GM18526 (cell line): ENCODE data around the gene SPG11.

Source experiments
- POLR2A ChIP-seq: IDR thresholded peaks from 3 replicates; pipeline ENCODE4 v1.6.1; 2011; ENCODE audit not compliant: insufficient read length; ENCODE audit errors: extremely low read depth

SPG11 gene

GRCh38 chr15:44663410-44664308 is at the start of gene SPG11:
TSS of gene SPG11 (minus strand) at chr15:44663662. CDS start at chr15:44663647, 15 bp downstream.
- TF ChIP-seq POLR2A = peak; percentile 97

GRCh38 chr15:44712346-44713005 is 49.0 kb upstream of the SPG11 start:
- TF ChIP-seq POLR2A = peak; percentile 35

DNA sequence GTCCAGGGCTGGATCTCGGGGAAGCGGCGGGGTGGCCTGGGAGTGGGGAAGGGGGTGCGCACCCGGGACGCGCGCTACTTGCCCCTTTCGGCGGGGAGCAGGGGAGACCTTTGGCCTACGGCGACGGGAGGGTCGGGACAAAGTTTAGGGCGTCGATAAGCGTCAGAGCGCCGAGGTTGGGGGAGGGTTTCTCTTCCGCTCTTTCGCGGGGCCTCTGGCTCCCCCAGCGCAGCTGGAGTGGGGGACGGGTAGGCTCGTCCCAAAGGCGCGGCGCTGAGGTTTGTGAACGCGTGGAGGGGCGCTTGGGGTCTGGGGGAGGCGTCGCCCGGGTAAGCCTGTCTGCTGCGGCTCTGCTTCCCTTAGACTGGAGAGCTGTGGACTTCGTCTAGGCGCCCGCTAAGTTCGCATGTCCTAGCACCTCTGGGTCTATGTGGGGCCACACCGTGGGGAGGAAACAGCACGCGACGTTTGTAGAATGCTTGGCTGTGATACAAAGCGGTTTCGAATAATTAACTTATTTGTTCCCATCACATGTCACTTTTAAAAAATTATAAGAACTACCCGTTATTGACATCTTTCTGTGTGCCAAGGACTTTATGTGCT is 48.4 kb upstream of the SPG11 start:
- no peak for TF ChIP-seq POLR2A

- TF ChIP-seq POLR2A = peak; percentile 100
These were observed 47.8 kb upstream of the SPG11 start, which contains the start of the genes B2M and PATL2 for GRCh38 chr15:44711096-44711742. TSS of gene B2M (plus strand) at chr15:44711517. CDS start at chr15:44711547, 30 bp downstream. TSS of gene PATL2 (minus strand) at chr15:44711323. CDS start at chr15:44676490, 34,833 bp downstream.

DNA sequence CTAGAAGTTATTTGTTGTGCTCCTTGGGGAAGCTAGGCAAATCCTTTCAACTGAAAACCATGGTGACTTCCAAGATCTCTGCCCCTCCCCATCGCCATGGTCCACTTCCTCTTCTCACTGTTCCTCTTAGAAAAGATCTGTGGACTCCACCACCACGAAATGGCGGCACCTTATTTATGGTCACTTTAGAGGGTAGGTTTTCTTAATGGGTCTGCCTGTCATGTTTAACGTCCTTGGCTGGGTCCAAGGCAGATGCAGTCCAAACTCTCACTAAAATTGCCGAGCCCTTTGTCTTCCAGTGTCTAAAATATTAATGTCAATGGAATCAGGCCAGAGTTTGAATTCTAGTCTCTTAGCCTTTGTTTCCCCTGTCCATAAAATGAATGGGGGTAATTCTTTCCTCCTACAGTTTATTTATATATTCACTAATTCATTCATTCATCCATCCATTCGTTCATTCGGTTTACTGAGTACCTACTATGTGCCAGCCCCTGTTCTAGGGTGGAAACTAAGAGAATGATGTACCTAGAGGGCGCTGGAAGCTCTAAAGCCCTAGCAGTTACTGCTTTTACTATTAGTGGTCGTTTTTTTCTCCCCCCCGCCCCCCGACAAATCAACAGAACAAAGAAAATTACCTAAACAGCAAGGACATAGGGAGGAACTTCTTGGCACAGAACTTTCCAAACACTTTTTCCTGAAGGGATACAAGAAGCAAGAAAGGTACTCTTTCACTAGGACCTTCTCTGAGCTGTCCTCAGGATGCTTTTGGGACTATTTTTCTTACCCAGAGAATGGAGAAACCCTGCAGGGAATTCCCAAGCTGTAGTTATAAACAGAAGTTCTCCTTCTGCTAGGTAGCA is 47.0 kb upstream of the SPG11 start:
- peak; percentile 34 for TF ChIP-seq POLR2A

DNA sequence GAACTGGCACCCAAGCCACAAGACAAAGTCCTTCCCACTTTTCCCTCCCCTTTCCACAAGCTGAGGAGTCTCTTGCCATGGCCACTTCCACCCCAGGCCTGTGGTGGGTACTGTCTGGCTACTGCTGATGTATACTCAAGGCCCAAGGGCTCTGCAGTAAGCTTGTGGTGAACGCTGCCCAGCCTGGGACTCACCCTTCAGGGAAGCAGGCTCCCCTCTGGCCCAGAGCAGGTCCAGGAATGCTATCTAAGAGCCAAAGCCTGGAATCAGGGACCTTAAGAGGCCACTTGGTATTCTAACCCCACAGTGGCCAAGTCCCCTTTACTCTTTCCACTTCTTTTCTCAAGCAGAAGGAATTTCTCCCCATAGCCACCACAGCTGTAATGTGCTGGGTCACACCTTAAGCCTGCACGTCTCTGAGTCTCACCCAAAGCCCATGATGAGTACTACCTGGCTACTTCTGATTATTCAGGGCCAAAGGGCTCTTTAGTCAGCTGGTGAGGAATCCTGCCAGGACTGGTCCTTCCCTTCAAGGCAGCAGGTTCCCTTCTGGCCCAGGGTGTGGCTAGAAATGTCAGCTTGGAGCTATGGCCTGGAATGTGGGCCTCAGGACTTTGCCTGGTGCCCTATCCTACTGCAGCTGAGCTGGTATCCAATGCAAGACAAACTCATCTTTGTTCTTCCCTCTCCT is 43.6 kb upstream of the SPG11 start:
- no peak for TF ChIP-seq POLR2A

- no peak for TF ChIP-seq POLR2A
These were observed 42.9 kb upstream of the SPG11 start for GRCh38 chr15:44706401-44706800.

DNA sequence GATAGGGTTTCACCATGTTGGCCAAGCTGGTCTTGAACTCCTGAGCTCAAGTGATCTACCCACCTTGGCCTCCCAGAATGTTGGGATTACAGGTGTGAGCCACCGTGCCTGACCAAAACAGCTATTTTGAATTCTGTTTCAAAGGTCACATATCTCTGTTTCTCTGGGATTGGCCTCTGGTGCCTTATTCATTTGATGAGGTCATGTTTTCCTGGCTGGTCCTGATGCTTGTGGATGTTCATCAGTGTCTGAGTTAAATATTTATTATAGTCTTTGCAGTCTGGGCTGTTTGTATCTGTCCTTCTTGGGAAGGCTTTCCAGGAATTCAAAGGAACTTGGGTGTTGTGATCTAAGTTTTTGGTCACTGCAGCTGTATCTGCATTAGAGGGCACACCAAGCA is 42.5 kb upstream of the SPG11 start:
- no peak for TF ChIP-seq POLR2A

DNA sequence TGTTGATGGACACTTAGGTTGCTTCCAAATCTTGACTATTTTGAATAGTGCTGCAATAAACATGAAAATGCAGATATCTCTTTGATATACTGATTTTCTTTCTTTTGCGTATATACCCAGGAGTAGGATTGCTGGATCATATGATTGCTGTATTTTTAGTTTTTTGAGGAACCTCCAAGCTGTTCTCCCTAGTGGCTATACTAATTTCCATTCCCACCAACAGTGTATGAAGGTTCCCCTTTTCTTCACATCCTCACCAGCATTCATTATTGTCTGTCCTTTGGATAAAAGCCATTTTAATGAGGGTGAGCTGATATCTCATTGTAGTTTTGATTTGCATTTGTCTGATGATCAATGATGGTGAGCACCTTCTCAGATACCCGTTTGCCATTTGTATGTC is 35.2 kb upstream of the SPG11 start:
- TF ChIP-seq POLR2A = no peak

DNA sequence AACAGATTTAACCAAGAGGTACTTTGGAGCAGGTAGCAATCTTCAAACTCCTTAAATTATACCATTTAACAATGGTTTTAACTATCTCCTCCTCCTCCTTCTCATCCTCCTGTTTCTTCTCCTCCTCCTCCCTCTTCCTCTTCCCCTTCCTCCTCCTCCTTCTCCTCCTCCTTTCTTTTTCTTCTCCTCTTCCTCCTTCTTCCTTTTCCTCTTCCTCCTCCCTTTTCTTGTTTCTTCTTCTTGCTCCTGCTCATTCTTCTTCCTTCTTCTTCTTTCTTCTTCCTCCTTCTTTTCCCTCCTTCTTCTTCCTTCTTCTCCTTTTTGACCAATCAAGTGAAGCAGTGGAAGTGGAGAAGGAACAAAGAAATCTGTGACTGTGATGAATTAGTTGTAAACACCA is 33.6 kb upstream of the SPG11 start:
- TF ChIP-seq POLR2A = no peak

DNA sequence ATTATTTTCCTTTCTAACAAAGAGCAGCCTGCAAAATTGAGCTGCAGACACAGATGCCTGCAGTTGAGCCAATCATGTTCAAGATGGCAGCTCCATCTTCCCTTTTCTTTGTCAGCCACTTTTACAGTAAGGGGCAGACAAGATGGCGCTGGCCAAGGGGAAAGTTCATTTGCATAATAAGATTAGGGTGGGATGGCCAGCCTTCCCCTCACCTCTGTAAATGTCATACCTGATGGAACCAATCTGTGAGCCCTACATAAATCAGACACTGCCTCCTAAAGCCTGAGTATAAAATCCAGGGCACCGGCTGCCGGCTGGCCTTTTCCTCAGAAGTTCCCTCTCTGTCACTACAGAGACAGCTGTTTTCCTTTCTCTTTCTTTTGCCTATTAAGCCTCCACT is 31.8 kb upstream of the SPG11 start:
- no peak for TF ChIP-seq POLR2A

- no peak for TF ChIP-seq POLR2A
These were observed 31.0 kb upstream of the SPG11 start for GRCh38 chr15:44694416-44694815.

DNA sequence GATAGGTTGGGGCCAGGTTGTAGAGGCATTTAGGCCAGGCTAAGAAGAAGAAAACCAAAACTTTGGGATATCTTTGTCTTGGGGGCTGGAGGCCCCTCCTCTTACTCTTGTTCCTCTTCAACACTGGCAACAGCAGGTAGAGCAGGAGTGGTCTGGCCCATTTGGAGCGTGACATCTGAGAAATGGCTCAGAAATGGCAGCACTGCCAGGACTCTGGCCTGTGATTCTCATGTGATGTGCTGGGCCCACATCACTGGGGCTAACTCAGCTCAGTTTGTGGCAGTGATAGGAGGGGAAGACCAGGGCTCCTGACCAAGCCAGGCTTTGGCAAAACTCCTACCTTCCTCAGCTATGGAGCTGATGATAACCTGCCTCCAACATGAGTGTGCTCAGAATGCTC is 29.2 kb upstream of the SPG11 start:
- TF ChIP-seq POLR2A = no peak

GRCh38 chr15:44682211-44682610 is 18.7 kb upstream of the SPG11 start:
- no peak for TF ChIP-seq POLR2A
